ENCODE data around the gene UVRAG. TPM values are rescaled to one million over a fixed set of nuclear protein-coding genes. Genes with fewer than 3 reads are reported as not detected.

UVRAG gene
- total RNA-seq, 1 donor from 2014 or later = 45.2 TPM

DNA sequence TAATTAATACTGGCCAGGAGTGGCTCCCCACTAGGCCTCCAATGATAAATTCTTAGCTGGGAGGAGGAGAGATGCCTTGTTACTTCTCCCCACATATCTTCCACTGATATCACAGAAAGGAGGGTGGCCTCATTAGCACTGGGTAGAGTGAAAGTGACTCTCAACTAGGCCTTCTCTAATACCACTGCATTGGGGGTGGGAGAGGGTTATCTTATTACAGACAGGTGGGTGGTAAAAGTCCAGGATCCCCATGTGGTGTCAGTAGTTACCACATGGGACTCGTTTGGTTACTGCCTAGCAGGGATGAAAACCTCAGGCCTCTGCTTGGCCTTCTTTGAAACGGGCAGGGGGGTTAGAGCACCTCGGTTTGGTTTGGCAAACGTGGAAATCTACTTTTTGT, 167.3 kb downstream of the UVRAG start:
- no peaks in the 10 kb centered on the region for H3K27me3 ChIP-seq
- no peak for DNase-seq (ENCODE audit: low spot score in 2 of 2)
- no peak overlapping the region for H3K4me3 ChIP-seq
- TF ChIP-seq, protein P1, sequence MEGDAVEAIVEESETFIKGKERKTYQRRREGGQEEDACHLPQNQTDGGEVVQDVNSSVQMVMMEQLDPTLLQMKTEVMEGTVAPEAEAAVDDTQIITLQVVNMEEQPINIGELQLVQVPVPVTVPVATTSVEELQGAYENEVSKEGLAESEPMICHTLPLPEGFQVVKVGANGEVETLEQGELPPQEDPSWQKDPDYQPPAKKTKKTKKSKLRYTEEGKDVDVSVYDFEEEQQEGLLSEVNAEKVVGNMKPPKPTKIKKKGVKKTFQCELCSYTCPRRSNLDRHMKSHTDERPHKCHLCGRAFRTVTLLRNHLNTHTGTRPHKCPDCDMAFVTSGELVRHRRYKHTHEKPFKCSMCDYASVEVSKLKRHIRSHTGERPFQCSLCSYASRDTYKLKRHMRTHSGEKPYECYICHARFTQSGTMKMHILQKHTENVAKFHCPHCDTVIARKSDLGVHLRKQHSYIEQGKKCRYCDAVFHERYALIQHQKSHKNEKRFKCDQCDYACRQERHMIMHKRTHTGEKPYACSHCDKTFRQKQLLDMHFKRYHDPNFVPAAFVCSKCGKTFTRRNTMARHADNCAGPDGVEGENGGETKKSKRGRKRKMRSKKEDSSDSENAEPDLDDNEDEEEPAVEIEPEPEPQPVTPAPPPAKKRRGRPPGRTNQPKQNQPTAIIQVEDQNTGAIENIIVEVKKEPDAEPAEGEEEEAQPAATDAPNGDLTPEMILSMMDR (IDR thresholded peaks at IDR 0.05) = no peak
- no peaks in the 10 kb centered on the region for H3K9me3 ChIP-seq
- no peaks in the 10 kb centered on the region for H3K36me3 ChIP-seq
- no peaks in the 10 kb centered on the region for H3K4me1 ChIP-seq
- intact Hi-C loops (cut with DNase I) = no loop called here
- no peak overlapping the region for H3K27ac ChIP-seq

DNA sequence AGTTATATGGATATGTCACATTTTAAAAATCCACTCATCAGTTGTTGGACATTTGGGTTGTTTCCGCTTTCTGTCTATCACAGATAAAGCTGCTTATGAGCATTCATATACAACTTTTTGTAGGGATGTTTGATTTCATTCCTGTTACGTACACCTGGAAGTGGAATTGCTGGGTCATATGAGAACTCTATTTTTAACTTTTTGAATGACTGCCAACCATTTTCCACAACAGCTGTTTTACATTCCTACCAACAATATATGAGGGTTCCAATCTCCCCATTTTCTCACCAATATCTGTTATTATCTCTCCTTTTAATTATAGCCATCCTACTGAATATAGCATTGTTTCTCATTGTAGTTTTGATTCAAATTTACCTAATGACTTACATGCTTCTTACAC, 172.0 kb downstream of the UVRAG start:
- DNase-seq (ENCODE audit: low spot score in 2 of 2) = no peak
- Histone ChIP-seq H3K4me3 (no peak overlapping the region), H3K9me3 (no peaks in the 10 kb centered on the region), H3K27me3 (no peaks in the 10 kb centered on the region), H3K27ac (no peak overlapping the region), H3K36me3 (no peaks in the 10 kb centered on the region), H3K4me1 (no peaks in the 10 kb centered on the region)
- TF ChIP-seq, protein P1 (IDR thresholded peaks at IDR 0.05) = no peak
- intact Hi-C loops (cut with DNase I) = no loop called here

DNA sequence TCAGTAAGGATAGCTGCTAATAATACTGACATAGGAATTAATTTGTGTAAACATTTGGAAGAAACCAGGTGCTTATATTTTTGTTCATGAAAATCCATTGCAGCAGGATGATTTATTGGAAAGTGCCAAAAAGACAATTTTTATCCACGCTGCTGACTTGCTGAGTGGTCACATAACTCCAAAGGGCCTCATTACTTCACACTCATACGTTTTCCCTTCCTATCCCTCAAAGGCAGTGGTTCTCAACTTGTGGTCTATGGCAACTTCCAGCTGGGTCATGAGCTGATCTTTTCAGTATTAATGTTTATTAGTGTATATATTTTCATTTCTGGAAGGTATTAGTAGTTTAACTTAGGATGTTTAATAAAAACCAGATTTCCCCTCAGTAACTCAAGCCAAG, 178.1 kb downstream of the UVRAG start:
- intact Hi-C loops (cut with DNase I) = no loop called here
- TF ChIP-seq, protein P1 (IDR thresholded peaks at IDR 0.05) = no peak
- no peaks in the 10 kb centered on the region for H3K36me3 ChIP-seq
- no peaks in the 10 kb centered on the region for H3K9me3 ChIP-seq
- H3K27ac ChIP-seq = no peak overlapping the region
- DNase-seq (ENCODE audit: low spot score in 2 of 2) = no peak
- no peak overlapping the region for H3K4me3 ChIP-seq
- H3K27me3 ChIP-seq = no peaks in the 10 kb centered on the region
- no peaks in the 10 kb centered on the region for H3K4me1 ChIP-seq

DNA sequence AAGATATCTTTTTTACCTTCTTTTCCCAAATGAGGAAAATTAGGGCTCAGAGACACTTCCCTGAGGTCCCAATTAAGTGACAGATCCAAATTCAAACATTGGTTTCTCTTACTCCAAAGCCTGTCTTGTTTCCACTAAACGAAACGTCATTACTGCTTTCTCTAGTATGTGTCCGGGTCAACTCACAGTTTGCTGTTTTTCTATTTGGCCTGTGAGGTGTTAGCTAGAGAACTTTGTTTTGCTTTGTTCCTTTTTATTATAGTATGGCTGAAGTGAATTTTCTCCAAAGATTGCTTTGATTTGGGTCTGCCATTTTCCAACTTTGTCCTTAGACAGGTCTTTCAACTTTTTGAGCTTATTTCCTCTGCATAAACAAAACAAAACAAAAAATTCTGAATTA, 179.6 kb downstream of the UVRAG start:
- H3K4me3 ChIP-seq = no peak overlapping the region
- H3K36me3 ChIP-seq = no peaks in the 10 kb centered on the region
- H3K27ac ChIP-seq = no peak overlapping the region
- intact Hi-C loops (cut with DNase I) = no loop called here
- no peaks in the 10 kb centered on the region for H3K9me3 ChIP-seq
- no peak for DNase-seq (ENCODE audit: low spot score in 2 of 2)
- no peaks in the 10 kb centered on the region for H3K4me1 ChIP-seq
- TF ChIP-seq, protein P1 (IDR thresholded peaks at IDR 0.05) = no peak
- no peaks in the 10 kb centered on the region for H3K27me3 ChIP-seq

DNA sequence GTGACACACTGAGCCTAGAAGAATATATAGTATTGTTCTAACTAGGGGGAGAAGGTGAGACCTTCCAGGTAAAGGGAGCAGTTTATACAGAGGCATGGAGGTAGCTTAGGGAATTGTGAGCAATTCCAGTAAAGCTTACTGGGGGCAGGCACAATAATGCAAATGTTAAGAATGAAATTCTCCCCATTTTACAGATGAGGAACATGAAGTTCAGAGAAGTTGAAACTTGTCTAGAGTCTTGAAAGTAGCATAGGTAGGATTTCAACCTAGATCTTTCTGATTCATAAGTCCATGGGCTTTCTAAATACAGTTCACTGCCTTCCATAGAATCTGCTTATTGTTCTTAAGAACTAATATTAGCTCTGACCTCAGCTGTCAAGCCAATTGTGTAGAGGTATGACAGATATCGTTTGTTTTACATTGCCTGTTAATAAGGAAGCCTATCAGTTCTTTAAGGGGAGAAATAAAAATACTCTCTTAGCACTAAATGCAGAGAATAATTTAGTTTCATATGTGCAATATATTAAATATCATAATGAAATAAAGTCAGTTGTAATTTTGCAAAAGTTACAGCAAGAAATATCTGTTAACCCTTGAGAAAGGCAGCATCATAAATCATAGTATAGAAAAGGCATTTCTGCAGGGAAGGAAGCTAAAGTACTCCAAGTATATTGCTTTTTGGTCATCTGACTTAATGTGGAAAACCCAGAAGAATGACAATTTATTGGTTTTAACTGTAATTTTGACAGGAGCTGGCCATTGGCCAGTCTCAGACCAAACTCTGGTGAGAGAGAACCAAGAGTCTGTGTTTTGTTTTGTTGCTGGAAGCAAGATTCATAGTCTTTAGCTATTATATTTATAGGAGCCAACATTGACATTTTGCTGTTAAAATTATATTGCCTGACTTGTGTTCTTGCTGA, 181.8 kb downstream of the UVRAG start:
- DNase-seq (ENCODE audit: low spot score in 2 of 2) = no peak

More for the DNA sequence above, 181.8 kb downstream of the UVRAG start:
- no peak overlapping the region for H3K4me3 ChIP-seq
- no peaks in the 10 kb centered on the region for H3K9me3 ChIP-seq
- H3K36me3 ChIP-seq = no peaks in the 10 kb centered on the region
- TF ChIP-seq, protein P1 (IDR thresholded peaks at IDR 0.05) = no peak
- no peaks in the 10 kb centered on the region for H3K27me3 ChIP-seq
- no peaks in the 10 kb centered on the region for H3K4me1 ChIP-seq
- intact Hi-C loops (cut with DNase I) = no loop called here
- no peak overlapping the region for H3K27ac ChIP-seq

All from ascending aorta (tissue), 2 donors.